K562 (cell line): Measurements from ENCODE around the gene PEX3. TPM values are rescaled to one million over a fixed set of nuclear protein-coding genes. Genes with fewer than 3 reads are reported as not detected.
A peak's percentile ranks its signal among the peaks of the same experiment; 100 is the strongest.

ENCODE experiments used
- ATF2 ChIP-seq: sonication (generic); formaldehyde crosslinking; IDR thresholded peaks from 2 replicates; pipeline ENCODE4 v1.8.1; 2022; ENCODE audit warnings: missing genetic modification reagents
- DNMT1 ChIP-seq: fragments of 450-650 bp; IDR thresholded peaks from 2 replicates; pipeline ENCODE4 v1.6.1; 2016; ENCODE audit warnings: antibody characterized with exemption, mild to moderate bottlenecking
- EWSR1 ChIP-seq: fragments of 450-650 bp; IDR thresholded peaks from 2 replicates; pipeline ENCODE4 v1.6.1; 2018; ENCODE audit warnings: borderline replicate concordance, mild to moderate bottlenecking, low read depth, moderate library complexity; ENCODE audit not compliant: partially characterized antibody
- IFI16 ChIP-seq: fragments of 250-450 bp; sonication (Bioruptor Pico); IDR thresholded peaks from 2 replicates; pipeline ENCODE4 v2.1.2; 2022; ENCODE audit warnings: mild to moderate bottlenecking, inconsistent platforms
- ZBTB43 ChIP-seq: sonication (generic); formaldehyde crosslinking; IDR thresholded peaks from 2 replicates; pipeline ENCODE4 v1.8.0; 2023; ENCODE audit warnings: mild to moderate bottlenecking, missing genetic modification reagents
- ZNF695 ChIP-seq: fragments of 450-650 bp; formaldehyde crosslinking; IDR thresholded peaks from 2 replicates; pipeline ENCODE4 v1.4.0; 2020; ENCODE audit warnings: mild to moderate bottlenecking, moderate library complexity
- polyA plus RNA-seq, 8 experiments: library from polyadenylated mRNA; depleted of rRNA in 4 of 8; stranded (reverse) in 5 of 8; unstranded in 3 of 8; fragments of >200 nt; fragmentation: Nextera tagmentation in 2 of 8; fragmentation: Illumina TruSeq in 1 of 8; extraction: Ambion mirVana in 2 of 8; extraction: Trizol in 1 of 8; gene quantifications; 2 replicates each; pipeline versions ENCODE4 v1.2.1 to v1.2.3, GENCODE V29; 2011 to 2014; ENCODE audit warnings: inconsistent platforms in 1 of 8, missing spikeins in 1 of 8
- total RNA-seq, 7 experiments: library from RNA; depleted of rRNA in 6 of 7; stranded (reverse); fragments of >200 nt in 6 of 7; fragmentation: Illumina TruSeq in 2 of 7; extraction: Trizol in 2 of 7; gene quantifications; 2 replicates each; pipeline versions ENCODE4 v1.2.1 to v1.2.3, GENCODE V29; 2011 to 2021; ENCODE audit warnings: low replicate concordance in 1 of 7
- TF ChIP-seq, protein P1 (sequence below): fragments of 450-650 bp; IDR thresholded peaks from 2 replicates; pipeline ENCODE4 v1.6.1; 2016; ENCODE audit warnings: borderline replicate concordance
- TF ChIP-seq, protein P2 (sequence below), 2 experiments: fragments of 450-650 bp; formaldehyde crosslinking in 1 of 2; IDR thresholded peaks; 2 replicates each; pipeline versions ENCODE4 v1.4.0 to v1.6.1; 2014 to 2020; ENCODE audit warnings: mild to moderate bottlenecking in 2 of 2, borderline replicate concordance in 1 of 2, low read depth in 1 of 2
- TF ChIP-seq, protein P3 (sequence below): fragments of 250-450 bp; sonication (Bioruptor Pico); IDR thresholded peaks from 2 replicates; pipeline ENCODE4 v1.5.0; 2021; ENCODE audit warnings: mild to moderate bottlenecking, borderline replicate concordance

Gene PEX3
- total and polyA plus RNA-seq, 9 of the 15 experiments (the other 6 are each of a cell fraction or from before 2014, with no cell fraction given) = 17.3 to 69.6 (median 32.7) TPM

DNA sequence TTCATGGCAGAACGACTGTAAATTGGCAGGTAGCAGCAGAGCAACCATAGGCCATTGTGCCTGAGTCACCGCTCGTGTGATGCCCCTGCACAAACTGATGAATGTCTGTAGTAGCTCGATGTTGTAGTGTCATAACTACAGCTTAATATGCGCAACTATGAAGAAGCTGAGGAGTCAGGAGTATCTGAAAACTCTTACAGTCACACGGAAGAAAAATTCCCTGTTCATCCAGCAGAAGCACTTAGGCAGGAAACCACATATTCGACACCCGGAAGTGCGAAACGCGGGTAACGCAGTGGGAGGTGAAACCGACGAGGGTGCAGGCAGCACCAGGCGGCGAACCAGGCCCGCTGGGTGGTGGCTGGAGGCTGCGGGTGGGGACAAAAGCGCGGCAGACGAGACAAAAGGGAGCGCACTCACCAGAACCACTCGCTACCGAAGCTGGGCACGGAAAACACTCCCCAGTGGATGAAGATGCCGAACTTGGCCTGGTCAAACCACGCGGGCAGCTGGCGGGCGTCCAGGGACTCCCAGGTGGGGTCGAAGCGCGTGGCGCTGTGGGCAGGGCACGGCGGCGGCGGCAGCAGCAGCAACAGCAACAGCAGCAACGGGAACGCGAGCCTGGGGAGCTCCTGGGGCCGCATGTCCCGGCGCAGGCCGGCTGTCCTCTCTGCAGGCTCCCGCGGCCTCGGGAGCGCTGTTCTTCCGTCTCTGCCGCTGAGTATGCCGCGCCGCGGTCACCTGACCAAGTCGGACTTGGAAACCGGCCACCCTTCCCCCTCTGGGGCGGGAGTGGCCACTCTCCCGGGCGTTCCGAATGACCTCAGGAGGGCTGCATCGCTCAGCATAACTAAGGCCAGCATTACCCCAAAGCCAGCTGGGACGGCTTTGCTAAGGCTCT lies 60.6 kb downstream of the PEX3 start, which contains the start of gene FUCA2 (continued):
- TF ChIP-seq, protein P1, sequence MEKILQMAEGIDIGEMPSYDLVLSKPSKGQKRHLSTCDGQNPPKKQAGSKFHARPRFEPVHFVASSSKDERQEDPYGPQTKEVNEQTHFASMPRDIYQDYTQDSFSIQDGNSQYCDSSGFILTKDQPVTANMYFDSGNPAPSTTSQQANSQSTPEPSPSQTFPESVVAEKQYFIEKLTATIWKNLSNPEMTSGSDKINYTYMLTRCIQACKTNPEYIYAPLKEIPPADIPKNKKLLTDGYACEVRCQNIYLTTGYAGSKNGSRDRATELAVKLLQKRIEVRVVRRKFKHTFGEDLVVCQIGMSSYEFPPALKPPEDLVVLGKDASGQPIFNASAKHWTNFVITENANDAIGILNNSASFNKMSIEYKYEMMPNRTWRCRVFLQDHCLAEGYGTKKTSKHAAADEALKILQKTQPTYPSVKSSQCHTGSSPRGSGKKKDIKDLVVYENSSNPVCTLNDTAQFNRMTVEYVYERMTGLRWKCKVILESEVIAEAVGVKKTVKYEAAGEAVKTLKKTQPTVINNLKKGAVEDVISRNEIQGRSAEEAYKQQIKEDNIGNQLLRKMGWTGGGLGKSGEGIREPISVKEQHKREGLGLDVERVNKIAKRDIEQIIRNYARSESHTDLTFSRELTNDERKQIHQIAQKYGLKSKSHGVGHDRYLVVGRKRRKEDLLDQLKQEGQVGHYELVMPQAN = peak; percentile 94
- TF ChIP-seq ZBTB43 (CRISPR knock-in tag) = peak; percentile 92
- TF ChIP-seq ATF2 (CRISPR knock-in tag) = peak; percentile 77
- TF ChIP-seq, protein P2, sequence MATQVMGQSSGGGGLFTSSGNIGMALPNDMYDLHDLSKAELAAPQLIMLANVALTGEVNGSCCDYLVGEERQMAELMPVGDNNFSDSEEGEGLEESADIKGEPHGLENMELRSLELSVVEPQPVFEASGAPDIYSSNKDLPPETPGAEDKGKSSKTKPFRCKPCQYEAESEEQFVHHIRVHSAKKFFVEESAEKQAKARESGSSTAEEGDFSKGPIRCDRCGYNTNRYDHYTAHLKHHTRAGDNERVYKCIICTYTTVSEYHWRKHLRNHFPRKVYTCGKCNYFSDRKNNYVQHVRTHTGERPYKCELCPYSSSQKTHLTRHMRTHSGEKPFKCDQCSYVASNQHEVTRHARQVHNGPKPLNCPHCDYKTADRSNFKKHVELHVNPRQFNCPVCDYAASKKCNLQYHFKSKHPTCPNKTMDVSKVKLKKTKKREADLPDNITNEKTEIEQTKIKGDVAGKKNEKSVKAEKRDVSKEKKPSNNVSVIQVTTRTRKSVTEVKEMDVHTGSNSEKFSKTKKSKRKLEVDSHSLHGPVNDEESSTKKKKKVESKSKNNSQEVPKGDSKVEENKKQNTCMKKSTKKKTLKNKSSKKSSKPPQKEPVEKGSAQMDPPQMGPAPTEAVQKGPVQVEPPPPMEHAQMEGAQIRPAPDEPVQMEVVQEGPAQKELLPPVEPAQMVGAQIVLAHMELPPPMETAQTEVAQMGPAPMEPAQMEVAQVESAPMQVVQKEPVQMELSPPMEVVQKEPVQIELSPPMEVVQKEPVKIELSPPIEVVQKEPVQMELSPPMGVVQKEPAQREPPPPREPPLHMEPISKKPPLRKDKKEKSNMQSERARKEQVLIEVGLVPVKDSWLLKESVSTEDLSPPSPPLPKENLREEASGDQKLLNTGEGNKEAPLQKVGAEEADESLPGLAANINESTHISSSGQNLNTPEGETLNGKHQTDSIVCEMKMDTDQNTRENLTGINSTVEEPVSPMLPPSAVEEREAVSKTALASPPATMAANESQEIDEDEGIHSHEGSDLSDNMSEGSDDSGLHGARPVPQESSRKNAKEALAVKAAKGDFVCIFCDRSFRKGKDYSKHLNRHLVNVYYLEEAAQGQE (IDR thresholded peaks at IDR 0.05; ENCODE audit: borderline replicate concordance) = peak; percentile 78
- TF ChIP-seq, protein P2 (CRISPR knock-in tag; IDR thresholded peaks at IDR 0.05; ENCODE audit: low read depth) = peak; percentile 64; the same call in 1 of the 2 replicates
- TF ChIP-seq DNMT1 = no peak
- no peak for TF ChIP-seq EWSR1
- TF ChIP-seq, protein P3, sequence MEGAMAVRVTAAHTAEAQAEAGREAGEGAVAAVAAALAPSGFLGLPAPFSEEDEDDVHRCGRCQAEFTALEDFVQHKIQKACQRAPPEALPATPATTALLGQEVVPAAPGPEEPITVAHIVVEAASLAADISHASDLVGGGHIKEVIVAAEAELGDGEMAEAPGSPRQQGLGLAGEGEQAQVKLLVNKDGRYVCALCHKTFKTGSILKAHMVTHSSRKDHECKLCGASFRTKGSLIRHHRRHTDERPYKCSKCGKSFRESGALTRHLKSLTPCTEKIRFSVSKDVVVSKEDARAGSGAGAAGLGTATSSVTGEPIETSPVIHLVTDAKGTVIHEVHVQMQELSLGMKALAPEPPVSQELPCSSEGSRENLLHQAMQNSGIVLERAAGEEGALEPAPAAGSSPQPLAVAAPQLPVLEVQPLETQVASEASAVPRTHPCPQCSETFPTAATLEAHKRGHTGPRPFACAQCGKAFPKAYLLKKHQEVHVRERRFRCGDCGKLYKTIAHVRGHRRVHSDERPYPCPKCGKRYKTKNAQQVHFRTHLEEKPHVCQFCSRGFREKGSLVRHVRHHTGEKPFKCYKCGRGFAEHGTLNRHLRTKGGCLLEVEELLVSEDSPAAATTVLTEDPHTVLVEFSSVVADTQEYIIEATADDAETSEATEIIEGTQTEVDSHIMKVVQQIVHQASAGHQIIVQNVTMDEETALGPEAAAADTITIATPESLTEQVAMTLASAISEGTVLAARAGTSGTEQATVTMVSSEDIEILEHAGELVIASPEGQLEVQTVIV (CRISPR knock-in tag) = no peak
- no peak for TF ChIP-seq ZNF695 (CRISPR knock-in tag)
- TF ChIP-seq IFI16 (CRISPR knock-in tag) = no peak
